Activated CD4-positive, alpha-beta T cell treated with anti-CD3 and anti-CD28 coated beads for 24 hours (primary cell): ENCODE measurements around the gene SEPTIN12.

ENCODE experiments used
- DNase-seq, 2 donors: peaks; one replicate each; pipeline ENCODE4 v3.0.0-alpha.2; 2020; ENCODE audit warnings: low read depth in 2 of 2

SEPTIN12 gene

GRCh38 chr16:4729876-4730275 is 58.3 kb downstream of the SEPTIN12 start:
- no peak for DNase-seq

GRCh38 chr16:4728676-4729075 is 59.5 kb downstream of the SEPTIN12 start:
- no peak for DNase-seq
